ENCODE results near the gene ZBTB46. TPM values are rescaled to one million over a fixed set of nuclear protein-coding genes. Genes with fewer than 3 reads are reported as not detected.
A peak's percentile ranks its signal among the peaks of the same experiment; 100 is the strongest.

Gene ZBTB46
- polyA plus RNA-seq, 3 donors: 0.07 to 2.3 (median 0.37) TPM

GRCh38 chr20:63823691-63824311, 7.3 kb downstream of the ZBTB46 start:
- no peak for TF ChIP-seq CTCF (IDR thresholded peaks at IDR 0.05)
- DNase-seq: no peak
- Histone ChIP-seq H3K36me3 (replicated peaks in 1 of 2; ENCODE audit: control insufficient read depth in 1 of 2, insufficient read depth in 2 of 2, low read length in 2 of 2) (no peaks in the 10 kb centered on the region), H3K27me3 (ENCODE audit: control insufficient read depth in 2 of 2, insufficient read depth in 2 of 2, low read length in 2 of 2) (peaks cover 6 to 22% of the 10 kb centered on the region in 2 donors), H2AFZ (ENCODE audit: insufficient read depth, low read depth, low read length, poor library complexity, severe bottlenecking) (no peak overlapping the region), H3K9ac (ENCODE audit: insufficient read depth, low read length, poor library complexity, severe bottlenecking) (no peak overlapping the region), H3K27ac (ENCODE audit: low read depth in 1 of 2, low read length in 2 of 2) (no peak overlapping the region), H3K9me3 (replicated peaks in 1 of 2; ENCODE audit: control insufficient read depth in 1 of 2, insufficient read depth in 1 of 2, low read length in 2 of 2) (peaks cover 2 to 4% of the 10 kb centered on the region in 2 donors), H3K4me3 (replicated peaks in 1 of 3; ENCODE audit: low read depth in 2 of 3, low read length in 3 of 3) (no peak overlapping the region), H4K20me1 (ENCODE audit: insufficient read depth, low read length) (peaks cover 5% of the 10 kb centered on the region), H3K4me1 (ENCODE audit: control insufficient read depth in 1 of 2, insufficient read depth in 2 of 2, low read length in 2 of 2) (peaks cover 0 to 6% of the 10 kb centered on the region in 2 donors), H3K79me2 (ENCODE audit: insufficient read depth, low read length) (no peaks in the 10 kb centered on the region), H3K4me2 (replicated peaks; ENCODE audit: extremely low read depth, low read length, poor library complexity, severe bottlenecking) (no peak overlapping the region)
- Mint-ChIP-seq H3K27me3 (ENCODE audit: low read depth in 3 of 3) (peaks cover 36 to 44% (median 40%) of the 10 kb centered on the region in 3 donors), H3K4me1 (peaks cover 7% of the 10 kb centered on the region), H3K4me3 (no peak overlapping the region), H3K27ac (peak overlapping the region in 1 of 7 donors; percentile 59), H3K36me3 (no peaks in the 10 kb centered on the region), H3K9me3 (peaks cover 0 to 9% (median 0%) of the 10 kb centered on the region in 7 donors)
- WGBS (ENCODE audit: insufficient coverage): 85% methylated on average over 6 of the region's 12 CpGs
- intact Hi-C loops (cut with micrococcal nuclease): no loop called here

DNA sequence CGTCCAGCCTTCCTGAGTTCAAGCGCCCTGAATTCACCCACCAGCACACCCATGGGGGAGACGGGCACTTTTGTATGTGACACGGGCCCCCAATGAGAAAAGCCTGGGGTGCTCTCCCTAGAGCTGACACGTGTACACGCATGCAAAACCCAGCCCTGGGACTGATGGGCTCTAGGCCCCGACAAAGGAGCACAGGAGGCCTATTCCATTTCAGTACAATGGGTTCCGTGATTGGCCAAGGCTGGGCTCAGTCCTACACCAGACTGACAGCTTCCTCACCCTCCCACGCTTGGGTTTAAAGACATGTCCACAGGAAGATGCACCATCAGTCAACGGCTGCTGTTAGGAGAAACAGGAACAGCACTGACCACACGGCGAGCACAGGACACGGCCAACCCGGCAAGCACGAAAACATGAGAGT, 8.8 kb downstream of the ZBTB46 start:
- H3K4me3 ChIP-seq (replicated peaks in 1 of 3; ENCODE audit: low read depth in 2 of 3, low read length in 3 of 3): no peak overlapping the region
- peaks cover 0 to 6% of the 10 kb centered on the region in 2 donors for H3K4me1 ChIP-seq (ENCODE audit: control insufficient read depth in 1 of 2, insufficient read depth in 2 of 2, low read length in 2 of 2)
- Mint-ChIP-seq H3K27ac (no peak overlapping the region), H3K4me3 (peak overlapping the region in 1 of 2 donors; percentile 14), H3K4me1 (peaks cover 7% of the 10 kb centered on the region), H3K9me3 (peaks cover 0 to 6% (median 0%) of the 10 kb centered on the region in 7 donors), H3K36me3 (no peaks in the 10 kb centered on the region), H3K27me3 (ENCODE audit: low read depth in 3 of 3) (peaks cover 27 to 34% (median 32%) of the 10 kb centered on the region in 3 donors)
- no peaks in the 10 kb centered on the region for H4K20me1 ChIP-seq (ENCODE audit: insufficient read depth, low read length)
- WGBS (ENCODE audit: insufficient coverage): 68% methylated on average over 15 of the region's 15 CpGs
- no peak for DNase-seq
- H3K27me3 ChIP-seq (ENCODE audit: control insufficient read depth in 2 of 2, insufficient read depth in 2 of 2, low read length in 2 of 2): peaks cover 0 to 10% of the 10 kb centered on the region in 2 donors
- H3K9ac ChIP-seq (ENCODE audit: insufficient read depth, low read length, poor library complexity, severe bottlenecking): no peak overlapping the region
- H3K79me2 ChIP-seq (ENCODE audit: insufficient read depth, low read length): no peaks in the 10 kb centered on the region
- no peaks in the 10 kb centered on the region for H3K36me3 ChIP-seq (replicated peaks in 1 of 2; ENCODE audit: control insufficient read depth in 1 of 2, insufficient read depth in 2 of 2, low read length in 2 of 2)
- H2AFZ ChIP-seq (ENCODE audit: insufficient read depth, low read depth, low read length, poor library complexity, severe bottlenecking): no peak overlapping the region
- no peak overlapping the region for H3K4me2 ChIP-seq (replicated peaks; ENCODE audit: extremely low read depth, low read length, poor library complexity, severe bottlenecking)
- no peak for TF ChIP-seq CTCF (IDR thresholded peaks at IDR 0.05)
- no peak overlapping the region for H3K27ac ChIP-seq (ENCODE audit: low read depth in 1 of 2, low read length in 2 of 2)
- intact Hi-C loops (cut with micrococcal nuclease): no loop called here
- peaks cover 0 to 2% of the 10 kb centered on the region in 2 donors for H3K9me3 ChIP-seq (replicated peaks in 1 of 2; ENCODE audit: control insufficient read depth in 1 of 2, insufficient read depth in 1 of 2, low read length in 2 of 2)
